ENCODE results near the gene EXOC2. TPM values are rescaled to one million over a fixed set of nuclear protein-coding genes. Genes with fewer than 3 reads are reported as not detected.

Gene EXOC2
- total RNA-seq, 3 donors from 2014 or later (not counting 1 experiment from before 2014, with no cell fraction given) = 22.1 to 30.8 (median 26.5) TPM

DNA sequence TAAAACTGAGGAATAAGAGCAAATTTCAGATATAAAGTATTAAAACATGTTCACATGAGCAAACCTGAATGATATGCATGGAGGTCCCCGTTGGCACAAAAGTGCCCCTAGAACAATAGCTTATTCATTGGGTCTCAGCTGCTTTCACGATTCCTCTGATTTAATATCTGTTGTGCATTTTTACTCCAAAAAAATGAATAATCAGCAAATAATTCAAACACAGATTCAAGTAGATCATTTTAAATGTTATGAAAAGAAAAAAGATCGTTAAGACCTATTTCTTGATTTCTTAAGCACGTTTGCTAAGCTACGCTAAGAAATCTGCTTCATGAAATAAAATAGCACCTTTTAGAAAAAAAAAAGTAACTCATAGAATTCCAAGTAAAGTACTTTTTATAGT lies 57.7 kb downstream of the EXOC2 start:
- no peak for DNase-seq
- Histone ChIP-seq H3K4me3 (ENCODE audit: low read length) (no peak overlapping the region), H3K9me3 (ENCODE audit: control insufficient read depth, insufficient read depth, low read length) (no peaks in the 10 kb centered on the region), H3K27ac (ENCODE audit: low read length) (no peak overlapping the region), H3K27me3 (ENCODE audit: control insufficient read depth, insufficient read depth, low read length) (no peaks in the 10 kb centered on the region), H3K4me1 (ENCODE audit: control insufficient read depth, insufficient read depth, low read length) (no peaks in the 10 kb centered on the region), H3K36me3 (ENCODE audit: control insufficient read depth, insufficient read depth, low read length) (peaks cover 22% of the 10 kb centered on the region)
- Mint-ChIP-seq H3K4me1 (peaks cover 8 to 11% of the 10 kb centered on the region in 2 donors), H3K36me3 (peaks cover 15% of the 10 kb centered on the region), H3K27me3 (ENCODE audit: low read depth in 2 of 2) (no peaks in the 10 kb centered on the region), H3K27ac (no peak overlapping the region), H3K9me3 (no peaks in the 10 kb centered on the region), H3K4me3 (no peak overlapping the region)
- TF ChIP-seq, protein P1, sequence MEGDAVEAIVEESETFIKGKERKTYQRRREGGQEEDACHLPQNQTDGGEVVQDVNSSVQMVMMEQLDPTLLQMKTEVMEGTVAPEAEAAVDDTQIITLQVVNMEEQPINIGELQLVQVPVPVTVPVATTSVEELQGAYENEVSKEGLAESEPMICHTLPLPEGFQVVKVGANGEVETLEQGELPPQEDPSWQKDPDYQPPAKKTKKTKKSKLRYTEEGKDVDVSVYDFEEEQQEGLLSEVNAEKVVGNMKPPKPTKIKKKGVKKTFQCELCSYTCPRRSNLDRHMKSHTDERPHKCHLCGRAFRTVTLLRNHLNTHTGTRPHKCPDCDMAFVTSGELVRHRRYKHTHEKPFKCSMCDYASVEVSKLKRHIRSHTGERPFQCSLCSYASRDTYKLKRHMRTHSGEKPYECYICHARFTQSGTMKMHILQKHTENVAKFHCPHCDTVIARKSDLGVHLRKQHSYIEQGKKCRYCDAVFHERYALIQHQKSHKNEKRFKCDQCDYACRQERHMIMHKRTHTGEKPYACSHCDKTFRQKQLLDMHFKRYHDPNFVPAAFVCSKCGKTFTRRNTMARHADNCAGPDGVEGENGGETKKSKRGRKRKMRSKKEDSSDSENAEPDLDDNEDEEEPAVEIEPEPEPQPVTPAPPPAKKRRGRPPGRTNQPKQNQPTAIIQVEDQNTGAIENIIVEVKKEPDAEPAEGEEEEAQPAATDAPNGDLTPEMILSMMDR (IDR thresholded peaks at IDR 0.05) = no peak
- intact Hi-C loops (cut with micrococcal nuclease) = no loop called here
- ATAC-seq = no peak
- 98% methylated on average over 4 of the region's 5 CpGs for WGBS (ENCODE audit: insufficient coverage)

DNA sequence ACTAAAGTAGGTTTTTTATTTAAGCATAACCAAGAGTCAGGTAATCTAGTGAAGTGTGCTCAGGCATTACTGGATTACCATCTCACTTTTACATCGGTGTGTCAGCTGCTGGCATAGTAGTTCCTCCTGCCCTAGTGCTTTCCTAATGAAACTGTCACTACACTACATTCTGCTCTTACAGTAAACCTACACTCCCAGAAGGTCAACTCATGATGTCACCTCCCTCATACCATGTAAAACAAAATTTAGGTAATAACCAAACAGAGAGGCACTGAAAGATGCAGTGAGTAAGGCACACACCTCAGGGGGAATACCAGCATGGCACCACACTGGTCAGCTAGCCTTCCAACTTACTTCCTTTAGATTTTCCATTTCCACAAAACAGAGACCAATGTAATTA lies 59.3 kb downstream of the EXOC2 start:
- H3K36me3 ChIP-seq (ENCODE audit: control insufficient read depth, insufficient read depth, low read length) = peaks cover 22% of the 10 kb centered on the region
- H3K27ac ChIP-seq (ENCODE audit: low read length) = no peak overlapping the region
- Mint-ChIP-seq H3K36me3 (peaks cover 15% of the 10 kb centered on the region), H3K9me3 (no peaks in the 10 kb centered on the region), H3K4me3 (no peak overlapping the region), H3K4me1 (peaks cover 6 to 9% of the 10 kb centered on the region in 2 donors), H3K27ac (no peak overlapping the region), H3K27me3 (ENCODE audit: low read depth in 2 of 2) (no peaks in the 10 kb centered on the region)
- intact Hi-C loops (cut with micrococcal nuclease) = no loop called here
- no peaks in the 10 kb centered on the region for H3K27me3 ChIP-seq (ENCODE audit: control insufficient read depth, insufficient read depth, low read length)
- ATAC-seq = no peak
- no peak for DNase-seq
- TF ChIP-seq, protein P1 (IDR thresholded peaks at IDR 0.05) = no peak
- 86% methylated on average over 1 of the region's 1 CpG for WGBS (ENCODE audit: insufficient coverage)
- H3K4me1 ChIP-seq (ENCODE audit: control insufficient read depth, insufficient read depth, low read length) = no peaks in the 10 kb centered on the region
- no peak overlapping the region for H3K4me3 ChIP-seq (ENCODE audit: low read length)
- no peaks in the 10 kb centered on the region for H3K9me3 ChIP-seq (ENCODE audit: control insufficient read depth, insufficient read depth, low read length)

DNA sequence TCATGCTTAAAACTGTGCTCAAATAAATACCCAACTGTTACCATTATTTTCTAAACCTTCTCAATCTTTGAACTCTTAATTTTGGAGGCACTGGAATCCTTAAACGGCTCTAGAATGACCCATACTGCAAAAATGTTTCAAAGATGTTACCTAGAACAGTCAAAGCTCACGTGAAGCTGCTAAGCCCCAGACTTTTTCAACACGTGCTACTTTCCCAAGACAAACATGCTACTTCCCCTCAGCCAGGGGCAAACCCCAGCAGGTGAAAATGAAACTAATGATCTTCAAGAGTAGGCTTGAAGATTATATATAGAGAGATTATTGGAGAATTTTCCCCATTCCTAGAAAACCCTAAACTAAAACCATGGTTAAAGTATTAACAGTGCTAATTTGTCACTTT lies 64.2 kb downstream of the EXOC2 start:
- H3K4me3 Mint-ChIP-seq = no peak overlapping the region
- H3K27ac ChIP-seq (ENCODE audit: low read length) = no peak overlapping the region

More for the DNA sequence above, 64.2 kb downstream of the EXOC2 start:
- intact Hi-C loops (cut with micrococcal nuclease) = no loop called here
- peaks cover 13% of the 10 kb centered on the region for H3K36me3 ChIP-seq (ENCODE audit: control insufficient read depth, insufficient read depth, low read length)
- no peak overlapping the region for H3K4me3 ChIP-seq (ENCODE audit: low read length)
- Mint-ChIP-seq H3K4me1 (peaks cover 12 to 30% of the 10 kb centered on the region in 2 donors), H3K36me3 (peaks cover 13% of the 10 kb centered on the region), H3K27me3 (ENCODE audit: low read depth in 2 of 2) (no peaks in the 10 kb centered on the region), H3K27ac (peak overlapping the region; percentile 60 to 70), H3K9me3 (no peaks in the 10 kb centered on the region)
- no peaks in the 10 kb centered on the region for H3K4me1 ChIP-seq (ENCODE audit: control insufficient read depth, insufficient read depth, low read length)
- TF ChIP-seq, protein P1 (IDR thresholded peaks at IDR 0.05) = no peak
- no peaks in the 10 kb centered on the region for H3K9me3 ChIP-seq (ENCODE audit: control insufficient read depth, insufficient read depth, low read length)
- WGBS (ENCODE audit: insufficient coverage) = 39% methylated on average over 2 of the region's 3 CpGs
- no peaks in the 10 kb centered on the region for H3K27me3 ChIP-seq (ENCODE audit: control insufficient read depth, insufficient read depth, low read length)
- DNase-seq (peak in 1 of 2 donors; percentile 7), ATAC-seq (no peak)

All from natural killer cell (primary cell).